IMR-90 (cell line): ENCODE data around the gene DIPK1A. TPM values are rescaled to one million over a fixed set of nuclear protein-coding genes. Genes with fewer than 3 reads are reported as not detected.

ENCODE experiments used
- ATAC-seq: fragments of 200-7000 bp; cut with Tn5 transposase; 2 replicates; pipeline ENCODE4 v1.9.1; 2020; ENCODE audit warnings: low read depth, mild to moderate bottlenecking, moderate library complexity
- BruUV-seq: library from RNA; stranded (reverse); fragments of 400-500 nt; replicated peaks from 2 replicates; lab custom pipeline; 2021; lab: Mats Ljungman, UMichigan
- CTCF ChIA-PET: fragments of 300-600 bp; formaldehyde crosslinking; extraction: SDS; loops from one replicate; lab custom pipeline; 2021; ENCODE audit warnings: antibody characterized with exemption; lab: Yijun Ruan, JAX
- POLR2A ChIA-PET: fragments of 300-600 bp; sonication (Branson Sonifier 250); formaldehyde crosslinking; loops from one replicate; lab custom pipeline; 2022; ENCODE audit warnings: antibody characterized with exemption; ENCODE audit not compliant: unreplicated experiment; lab: Charles Lee
- DNase-seq: peaks from one replicate; pipeline ENCODE4 v3.0.0; 2013
- H2AFZ ChIP-seq: replicated peaks from 2 replicates; pipeline ENCODE3; 2013; ENCODE audit warnings: low read length, mild to moderate bottlenecking; ENCODE audit not compliant: poor library complexity
- H2AK5ac ChIP-seq: 2 replicates; pipeline ENCODE4 v1.6.1; 2013; ENCODE audit warnings: low read depth, low read length, inconsistent platforms
- H2AK9ac ChIP-seq: replicated peaks from 2 replicates; pipeline ENCODE3; 2013; ENCODE audit warnings: mild to moderate bottlenecking, low read depth, low read length, moderate library complexity; ENCODE audit not compliant: poor library complexity
- H2BK120ac ChIP-seq: 2 replicates; pipeline ENCODE4 v1.6.1; 2013; ENCODE audit warnings: low read depth, low read length, inconsistent platforms
- H2BK15ac ChIP-seq: 3 replicates; pipeline ENCODE4 v1.6.1; 2013; ENCODE audit warnings: low read depth, low read length, inconsistent platforms
- H2BK20ac ChIP-seq: 2 replicates; pipeline ENCODE4 v1.6.1; 2013; ENCODE audit warnings: low read depth, mild to moderate bottlenecking, inconsistent platforms, low read length, moderate library complexity
- H2BK5ac ChIP-seq: 2 replicates; pipeline ENCODE4 v1.6.1; 2013; ENCODE audit warnings: mild to moderate bottlenecking, low read depth, low read length, inconsistent platforms; ENCODE audit not compliant: poor library complexity, severe bottlenecking
- H3K14ac ChIP-seq: replicated peaks from 2 replicates; pipeline ENCODE4 v1.6.1; 2013; ENCODE audit warnings: low read depth, low read length, inconsistent platforms
- H3K18ac ChIP-seq: 2 replicates; pipeline ENCODE4 v1.6.1; 2013; ENCODE audit warnings: low read depth, low read length, control low read depth
- H3K23ac ChIP-seq: 2 replicates; pipeline ENCODE4 v1.6.1; 2013; ENCODE audit warnings: low read depth, low read length, inconsistent platforms
- H3K27ac ChIP-seq: 2 replicates; pipeline ENCODE4 v1.5.1; 2013; ENCODE audit warnings: mild to moderate bottlenecking, control low read depth, low read length; ENCODE audit not compliant: insufficient read depth
- H3K27me3 ChIP-seq: 2 replicates; pipeline ENCODE4 v1.6.1; 2013; ENCODE audit warnings: low read length; ENCODE audit not compliant: control insufficient read depth, insufficient read depth
- H3K36me3 ChIP-seq: 2 replicates; pipeline ENCODE4 v1.6.1; 2013; ENCODE audit warnings: low read length, mixed read lengths; ENCODE audit not compliant: control insufficient read depth, insufficient read depth
- H3K4ac ChIP-seq: 2 replicates; pipeline ENCODE4 v1.6.1; 2013; ENCODE audit warnings: low read depth, low read length, inconsistent platforms
- H3K4me1 ChIP-seq: 2 replicates; pipeline ENCODE4 v1.6.1; 2013; ENCODE audit warnings: low read length, mixed read lengths; ENCODE audit not compliant: control insufficient read depth, insufficient read depth
- H3K4me2 ChIP-seq: 2 replicates; pipeline ENCODE4 v1.6.1; 2013; ENCODE audit warnings: low read depth, mild to moderate bottlenecking, control low read depth, low read length, moderate library complexity
- H3K4me3 ChIP-seq: 2 replicates; pipeline ENCODE4 v1.5.1; 2013; ENCODE audit warnings: low read depth, mild to moderate bottlenecking, control low read depth, low read length, moderate library complexity; ENCODE audit not compliant: insufficient read depth
- H3K56ac ChIP-seq: 2 replicates; pipeline ENCODE4 v1.6.1; 2013; ENCODE audit warnings: low read length, inconsistent platforms; ENCODE audit not compliant: insufficient read depth; ENCODE audit errors: extremely low read depth
- H3K79me1 ChIP-seq, 2 experiments: 2 replicates each; pipeline ENCODE4 v1.6.1; 2013; ENCODE audit warnings: low read length in 2 of 2, inconsistent platforms in 1 of 2, low read depth in 1 of 2
- H3K9ac ChIP-seq: 2 replicates; pipeline ENCODE4 v1.6.1; 2013; ENCODE audit warnings: low read depth, low read length, control low read depth
- H3K9me1 ChIP-seq: 2 replicates; pipeline ENCODE4 v1.6.1; 2013; ENCODE audit warnings: low read length, inconsistent platforms; ENCODE audit not compliant: insufficient read depth
- H3K9me3 ChIP-seq: 2 replicates; pipeline ENCODE4 v1.6.1; 2013; ENCODE audit warnings: low read length; ENCODE audit not compliant: control insufficient read depth, insufficient read depth
- H4K20me1 ChIP-seq: 2 replicates; pipeline ENCODE4 v1.6.1; 2013; ENCODE audit warnings: low read length, inconsistent platforms; ENCODE audit not compliant: insufficient read depth
- H4K5ac ChIP-seq: 2 replicates; pipeline ENCODE4 v1.6.1; 2013; ENCODE audit warnings: mild to moderate bottlenecking, low read depth, low read length, control low read depth
- H4K8ac ChIP-seq, 2 experiments: 2 replicates each; pipeline ENCODE4 v1.6.1; 2013; ENCODE audit warnings: low read depth in 2 of 2, low read length in 2 of 2, control low read depth in 1 of 2, inconsistent platforms in 1 of 2
- H4K91ac ChIP-seq: 2 replicates; pipeline ENCODE4 v1.6.1; 2013; ENCODE audit warnings: low read depth, low read length, inconsistent platforms; ENCODE audit not compliant: insufficient read depth
- CHD1 ChIP-seq: IDR thresholded peaks from 2 replicates; pipeline ENCODE4 v1.6.1; 2012; ENCODE audit warnings: low read depth, low read length, improper control_type of control experiment
- FOS ChIP-seq: fragments of 150-350 bp; IDR thresholded peaks from 2 replicates; pipeline ENCODE4 v1.6.1; 2016; ENCODE audit warnings: low read depth, low read length
- RAD21 ChIP-seq: IDR thresholded peaks from 2 replicates; pipeline ENCODE4 v1.6.1; 2012; ENCODE audit warnings: low read length, improper control_type of control experiment
- SMC3 ChIP-seq: fragments of 150-350 bp; IDR thresholded peaks from 2 replicates; pipeline ENCODE4 v1.6.1; 2016; ENCODE audit warnings: low read depth, mild to moderate bottlenecking, antibody characterized with exemption, low read length, moderate library complexity
- WGBS, 2 experiments: methylation state at CpG; one replicate each; pipeline versions ENCODE4 v1.1.5 to v1.1.7; 2013; ENCODE audit warnings: missing lambda C conversion rate in 2 of 2; ENCODE audit not compliant: insufficient read length in 1 of 2; ENCODE audit errors: extremely low coverage in 2 of 2; 5-methylcytosine and 5-hydroxymethylcytosine counted together
- dilution Hi-C: fragments of 300-500 bp; cut with HindIII; formaldehyde crosslinking; loops from one replicate; pipeline ENCODE4 v1.14.3; 2018; ENCODE audit warnings: low sequenced_read_pairs; ENCODE audit not compliant: unreplicated experiment
- in situ Hi-C: fragments of 300-500 bp; cut with MboI; formaldehyde crosslinking; loops from 3 replicates; pipeline ENCODE4 v1.14.3; 2019; ENCODE audit warnings: low sequenced_read_pairs, inconsistent platforms, mixed read lengths
- intact Hi-C: fragments of 100-400 bp; cut with micrococcal nuclease; formaldehyde crosslinking; loops from 2 replicates; pipeline ENCODE4 v1.10.0; 2022
- polyA plus RNA-seq, 3 experiments: library from polyadenylated mRNA; depleted of rRNA; stranded (reverse); fragments of >200 nt; gene quantifications; 2 replicates each; pipeline ENCODE4 v1.2.3, GENCODE V29; 2012; ENCODE audit warnings: low replicate concordance in 1 of 3
- total RNA-seq: library from RNA; depleted of rRNA; stranded (reverse); fragments of >200 nt; gene quantifications from 2 replicates; pipeline ENCODE4 v1.2.3, GENCODE V29; 2012
- TF ChIP-seq, protein P1 (sequence below): fragments of 150-350 bp; IDR thresholded peaks from 2 replicates; pipeline ENCODE4 v1.6.1; 2017; ENCODE audit warnings: mild to moderate bottlenecking, antibody characterized with exemption, low read length, low read depth
- TF ChIP-seq, protein P2 (sequence below): conservative IDR thresholded peaks from 2 replicates; pipeline ENCODE4 v1.5.1; 2012; ENCODE audit warnings: mild to moderate bottlenecking, low read depth, low read length, improper control_type of control experiment

The DIPK1A gene
- total and polyA plus RNA-seq, 2 of the 4 experiments (the other 2 are of a cell fraction): 4.7 to 5.7 TPM

DNA sequence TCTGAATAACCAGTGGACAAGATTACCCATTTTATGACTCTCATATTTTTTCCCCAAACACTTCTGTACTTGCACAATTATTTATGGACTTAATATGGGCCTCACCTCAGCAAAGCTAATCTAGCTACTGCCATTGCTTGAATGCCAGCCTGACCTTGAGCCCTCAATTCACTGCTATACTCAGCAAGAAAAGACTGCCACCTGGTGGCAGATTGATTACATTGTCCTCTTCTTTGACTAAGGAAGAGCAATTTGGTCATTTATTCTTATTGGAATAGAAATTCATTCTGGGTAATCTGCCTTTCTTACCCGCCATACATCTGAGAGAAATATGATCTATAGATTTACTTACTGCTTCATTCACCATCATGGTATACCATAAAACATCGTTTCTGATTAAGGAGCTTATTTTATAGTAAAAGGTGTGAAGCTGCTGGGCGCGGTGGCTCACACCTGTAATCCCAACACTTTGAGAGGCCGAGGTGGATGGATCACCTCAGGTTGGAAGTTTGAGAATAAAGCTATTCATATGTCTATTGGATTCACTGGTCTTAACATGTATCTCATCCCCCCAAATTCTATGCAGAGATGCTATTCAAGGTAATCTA lies 32.9 kb upstream of the DIPK1A start:
- no peak overlapping the region for H3K9ac ChIP-seq

More for the DNA sequence above, 32.9 kb upstream of the DIPK1A start:
- TF ChIP-seq, protein P1, sequence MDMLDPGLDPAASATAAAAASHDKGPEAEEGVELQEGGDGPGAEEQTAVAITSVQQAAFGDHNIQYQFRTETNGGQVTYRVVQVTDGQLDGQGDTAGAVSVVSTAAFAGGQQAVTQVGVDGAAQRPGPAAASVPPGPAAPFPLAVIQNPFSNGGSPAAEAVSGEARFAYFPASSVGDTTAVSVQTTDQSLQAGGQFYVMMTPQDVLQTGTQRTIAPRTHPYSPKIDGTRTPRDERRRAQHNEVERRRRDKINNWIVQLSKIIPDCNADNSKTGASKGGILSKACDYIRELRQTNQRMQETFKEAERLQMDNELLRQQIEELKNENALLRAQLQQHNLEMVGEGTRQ: no peak
- TF ChIP-seq RAD21 (peak; percentile 91), FOS (no peak), SMC3 (peak; percentile 97), CHD1 (no peak)
- TF ChIP-seq, protein P2, sequence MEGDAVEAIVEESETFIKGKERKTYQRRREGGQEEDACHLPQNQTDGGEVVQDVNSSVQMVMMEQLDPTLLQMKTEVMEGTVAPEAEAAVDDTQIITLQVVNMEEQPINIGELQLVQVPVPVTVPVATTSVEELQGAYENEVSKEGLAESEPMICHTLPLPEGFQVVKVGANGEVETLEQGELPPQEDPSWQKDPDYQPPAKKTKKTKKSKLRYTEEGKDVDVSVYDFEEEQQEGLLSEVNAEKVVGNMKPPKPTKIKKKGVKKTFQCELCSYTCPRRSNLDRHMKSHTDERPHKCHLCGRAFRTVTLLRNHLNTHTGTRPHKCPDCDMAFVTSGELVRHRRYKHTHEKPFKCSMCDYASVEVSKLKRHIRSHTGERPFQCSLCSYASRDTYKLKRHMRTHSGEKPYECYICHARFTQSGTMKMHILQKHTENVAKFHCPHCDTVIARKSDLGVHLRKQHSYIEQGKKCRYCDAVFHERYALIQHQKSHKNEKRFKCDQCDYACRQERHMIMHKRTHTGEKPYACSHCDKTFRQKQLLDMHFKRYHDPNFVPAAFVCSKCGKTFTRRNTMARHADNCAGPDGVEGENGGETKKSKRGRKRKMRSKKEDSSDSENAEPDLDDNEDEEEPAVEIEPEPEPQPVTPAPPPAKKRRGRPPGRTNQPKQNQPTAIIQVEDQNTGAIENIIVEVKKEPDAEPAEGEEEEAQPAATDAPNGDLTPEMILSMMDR: peak; percentile 92
- no CpG with 5 or more reads among the region's 5 CpGs for WGBS, 2 experiments
- no peak overlapping the region for H4K8ac ChIP-seq
- no peak overlapping the region for H2AFZ ChIP-seq
- H3K4me2 ChIP-seq: no peak overlapping the region
- no peak overlapping the region for H3K27ac ChIP-seq
- no peak overlapping the region for H3K18ac ChIP-seq
- no peak overlapping the region for H3K4ac ChIP-seq
- no peak overlapping the region for H3K23ac ChIP-seq
- no peak overlapping the region for H4K5ac ChIP-seq
- DNase-seq (peak; percentile 82), ATAC-seq (peak; percentile 91)
- no peak overlapping the region for H2AK5ac ChIP-seq
- ChIA-PET CTCF (interaction anchor here (0.5 to 3.1 kb wide), 23 partner anchors 9 to 1475 kb away, joined by 3 to 29 read pairs (median 4); no protein-coding TSS in a partner anchor), POLR2A (interaction anchor here (0.8 kb wide), 1 partner anchor 32 kb away, joined by 10 read pairs; no protein-coding TSS in a partner anchor)
- H2BK20ac ChIP-seq: no peak overlapping the region
- H3K14ac ChIP-seq: no peak overlapping the region
- no peaks in the 10 kb centered on the region for H3K4me1 ChIP-seq
- dilution Hi-C loops: no loop called here
- H2AK9ac ChIP-seq: no peak overlapping the region
- no peak overlapping the region for H3K4me3 ChIP-seq
- H4K91ac ChIP-seq: no peak overlapping the region
- in situ Hi-C loops: no loop called here
- H3K56ac ChIP-seq: no peak overlapping the region
- H4K20me1 ChIP-seq: no peaks in the 10 kb centered on the region
- H3K36me3 ChIP-seq: no peaks in the 10 kb centered on the region
- peaks cover 14% of the 10 kb centered on the region for H3K27me3 ChIP-seq
- H2BK120ac ChIP-seq: no peak overlapping the region
- intact Hi-C loops: loop anchor here (1.0 kb wide), 2 partner anchors 34 to 135 kb away; no protein-coding TSS in a partner anchor
- no TSS peak for BruUV-seq
- H3K9me3 ChIP-seq: no peaks in the 10 kb centered on the region
- H2BK15ac ChIP-seq: no peak overlapping the region
- H3K79me1 ChIP-seq: no peaks in the 10 kb centered on the region
- H3K9me1 ChIP-seq: no peaks in the 10 kb centered on the region
- H2BK5ac ChIP-seq: no peak overlapping the region
